Subcutaneous adipose tissue (tissue), 4 donors: ENCODE measurements around the gene ARID4B. TPM values are rescaled to one million over a fixed set of nuclear protein-coding genes. Genes with fewer than 3 reads are reported as not detected.

Experiments
- CTCF ChIP-seq: fragments of 450-650 bp; IDR thresholded peaks from one replicate; pipeline ENCODE4 v1.5.1; 2016; ENCODE audit warnings: low read depth, mild to moderate bottlenecking, control low read depth, antibody characterized with exemption, moderate library complexity
- total RNA-seq, 4 donors: library from RNA; depleted of rRNA; stranded (reverse); fragments of >200 nt; gene quantifications; one replicate each; pipeline ENCODE4 v1.1.0, GENCODE V29; 2016

Gene ARID4B
- total RNA-seq, 4 donors from 2014 or later: 41.1 to 53.5 (median 48.0) TPM

GRCh38 chr1:235319255-235319654, 8.7 kb downstream of the ARID4B start:
- TF ChIP-seq CTCF: no peak

GRCh38 chr1:235317168-235317567, 10.8 kb downstream of the ARID4B start:
- no peak for TF ChIP-seq CTCF

GRCh38 chr1:235315735-235316134, 12.2 kb downstream of the ARID4B start:
- no peak for TF ChIP-seq CTCF

- TF ChIP-seq CTCF: no peak
These were observed 12.8 kb downstream of the ARID4B start for GRCh38 chr1:235315173-235315572.

- TF ChIP-seq CTCF: no peak
These were observed 13.9 kb downstream of the ARID4B start for GRCh38 chr1:235313931-235314678.

- TF ChIP-seq CTCF: no peak
These were observed 14.7 kb downstream of the ARID4B start for GRCh38 chr1:235313262-235313661.

- TF ChIP-seq CTCF: no peak
These were observed 20.5 kb downstream of the ARID4B start for GRCh38 chr1:235307158-235308124.
